Activated T-cell treated with anti-CD3 and anti-CD28 coated beads for 24 hours (primary cell): ENCODE measurements around the gene MRPS18B.
A peak's percentile ranks its signal among the peaks of the same experiment; 100 is the strongest.
"Not testable (repeated sequence)": the region's sequence is repeated elsewhere in the genome, so short reads cannot be mapped to it uniquely, and the experiment has no call there.

Experiments used
- DNase-seq: peaks from one replicate; pipeline ENCODE4 v3.0.0-alpha.2; 2020; ENCODE audit warnings: low read depth

Gene MRPS18B

DNA sequence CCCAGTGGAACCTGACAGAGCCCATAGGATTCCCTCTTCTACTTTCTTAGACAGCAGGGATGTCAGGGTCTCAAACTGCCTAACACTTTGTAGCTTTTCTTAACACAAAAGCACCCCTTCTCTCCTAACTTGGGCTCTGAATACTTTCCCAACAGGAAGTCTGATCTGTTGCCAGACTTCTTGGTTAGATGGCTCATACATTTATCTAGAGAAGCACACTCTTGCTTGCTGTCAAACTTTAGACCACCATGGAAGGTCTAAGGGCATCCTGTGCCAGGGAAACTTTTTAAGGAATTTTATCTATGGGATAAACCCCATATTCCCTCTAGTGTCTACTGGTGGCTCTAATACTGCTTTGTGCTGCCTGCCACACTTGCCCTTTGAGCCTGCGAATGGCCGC lies 26.0 kb downstream of the MRPS18B start:
- no peak for DNase-seq

DNA sequence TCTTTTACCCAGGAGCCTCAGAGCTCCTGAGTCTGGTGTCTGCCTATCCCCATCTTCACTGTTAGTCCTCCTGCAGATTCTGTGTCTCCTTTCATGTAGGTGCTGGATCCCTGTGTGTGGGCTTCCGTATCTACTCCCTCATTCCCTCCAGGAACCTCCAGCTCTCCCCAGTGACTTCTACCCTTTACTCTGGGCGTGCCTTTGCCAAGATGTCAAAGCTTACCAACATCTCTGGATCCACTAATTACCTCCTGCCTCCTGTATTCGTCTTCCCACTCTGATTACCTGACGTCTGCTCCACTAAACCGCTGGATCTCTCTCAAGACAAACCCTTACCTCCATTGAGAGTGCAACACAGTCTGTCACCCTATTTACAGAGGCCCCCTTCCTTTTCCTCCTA lies 27.1 kb downstream of the MRPS18B start:
- no peak for DNase-seq

DNA sequence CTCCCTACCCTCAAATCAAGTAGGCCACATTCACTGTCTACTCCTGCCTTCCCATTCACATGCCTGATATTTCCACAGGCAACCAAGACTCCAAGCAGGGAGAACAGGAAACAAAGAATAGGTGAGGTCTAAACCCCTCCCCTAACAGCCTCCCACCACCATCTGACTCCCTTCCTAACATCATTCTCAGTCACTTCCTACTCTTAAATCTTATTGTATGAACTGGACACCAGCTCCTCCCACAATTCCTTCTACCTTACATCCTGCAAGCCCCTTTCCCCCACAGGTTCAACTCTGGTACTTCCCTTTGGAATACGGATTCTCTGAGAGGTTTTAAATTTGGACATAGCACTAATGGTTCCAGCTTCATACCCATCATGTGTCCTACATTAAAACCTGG lies 28.3 kb downstream of the MRPS18B start:
- DNase-seq = no peak

DNA sequence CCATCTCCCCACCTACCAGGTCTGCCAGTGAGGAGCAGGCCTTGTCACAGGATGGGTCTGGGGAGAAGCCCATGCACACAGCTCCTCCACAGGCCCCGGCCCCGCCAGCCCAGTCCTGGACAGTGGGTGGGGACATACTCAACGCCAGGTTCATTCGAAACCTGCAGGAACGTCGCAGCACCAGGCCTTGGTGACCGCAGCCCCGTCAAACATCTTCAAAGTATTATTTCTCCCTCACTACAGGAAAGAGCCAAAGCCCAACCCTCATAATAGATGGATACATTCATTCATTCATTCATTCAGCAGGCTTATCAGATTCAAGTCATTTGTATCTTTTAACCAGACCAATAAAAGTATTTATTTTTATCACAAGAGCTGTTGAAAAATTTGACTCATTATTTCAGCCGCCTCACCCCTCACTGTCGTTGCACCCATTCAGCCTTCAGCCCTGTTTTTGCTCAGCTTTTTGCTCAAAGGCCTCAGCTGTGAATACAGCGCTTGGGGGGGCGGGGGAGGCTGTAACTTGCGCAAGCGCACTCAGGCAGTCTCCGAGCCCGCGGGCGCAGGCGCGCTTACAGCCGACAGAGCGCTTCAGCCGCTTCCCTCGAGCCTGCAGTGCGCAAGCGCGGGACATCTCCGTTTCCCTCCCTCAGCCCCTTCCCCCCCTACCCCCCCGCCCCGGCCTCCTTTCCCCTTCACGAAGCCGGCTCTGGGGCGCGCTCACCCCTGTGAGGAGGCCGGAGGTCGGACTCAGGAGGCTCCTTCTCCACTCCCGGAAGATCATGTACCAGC lies 29.0 kb downstream of the MRPS18B start, which contains the start of gene C6orf136:
C6orf136 (plus strand) TSS at position 684 of the 792 bp plus-strand sequence; CDS start at position 783, 99 bp downstream.
- peak; percentile 86 for DNase-seq

DNA sequence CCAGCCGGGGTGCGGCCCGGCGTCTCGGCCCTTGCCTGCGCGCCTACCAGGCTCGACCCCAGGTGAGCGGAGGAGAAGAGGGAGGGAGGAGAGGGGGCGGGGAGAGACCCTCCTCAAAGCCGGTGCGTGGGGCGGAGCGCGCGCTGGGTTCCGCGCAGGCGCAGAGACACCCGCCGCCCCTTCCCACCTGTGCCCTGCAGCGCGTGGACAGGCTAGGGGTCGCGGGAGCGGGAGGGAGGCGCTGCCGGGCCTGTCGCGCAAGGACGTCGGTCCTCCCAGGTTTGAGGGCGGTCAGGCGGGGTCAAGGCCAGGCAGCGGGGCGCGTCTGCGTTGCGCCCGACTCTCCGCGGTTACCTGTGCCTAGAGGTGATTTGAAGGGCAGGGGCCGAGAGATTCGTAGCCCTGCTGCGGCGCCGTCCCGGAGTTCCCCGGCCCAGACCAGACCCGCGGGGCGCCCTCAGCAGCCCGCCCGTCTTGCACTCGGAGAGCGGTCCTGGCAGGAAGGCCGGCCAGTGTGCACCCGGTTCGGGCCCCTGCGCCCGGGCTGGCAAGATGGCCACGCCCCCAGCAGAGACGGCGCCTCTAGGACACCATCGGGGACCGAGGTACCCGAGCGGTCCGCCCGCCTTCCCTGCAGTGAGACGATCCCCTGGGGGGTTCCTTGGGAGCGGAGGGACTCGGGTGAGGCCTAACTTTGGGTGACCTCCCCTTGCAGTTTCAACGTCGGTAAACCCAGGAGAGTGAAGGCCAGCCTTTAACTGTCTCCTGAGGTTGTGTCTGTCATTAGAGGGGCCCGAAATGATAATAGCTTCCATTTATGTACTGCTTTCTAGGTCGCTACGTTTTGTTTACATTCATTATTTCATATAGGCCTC lies 29.8 kb downstream of the MRPS18B start:
- DNase-seq = peak; percentile 75

DNA sequence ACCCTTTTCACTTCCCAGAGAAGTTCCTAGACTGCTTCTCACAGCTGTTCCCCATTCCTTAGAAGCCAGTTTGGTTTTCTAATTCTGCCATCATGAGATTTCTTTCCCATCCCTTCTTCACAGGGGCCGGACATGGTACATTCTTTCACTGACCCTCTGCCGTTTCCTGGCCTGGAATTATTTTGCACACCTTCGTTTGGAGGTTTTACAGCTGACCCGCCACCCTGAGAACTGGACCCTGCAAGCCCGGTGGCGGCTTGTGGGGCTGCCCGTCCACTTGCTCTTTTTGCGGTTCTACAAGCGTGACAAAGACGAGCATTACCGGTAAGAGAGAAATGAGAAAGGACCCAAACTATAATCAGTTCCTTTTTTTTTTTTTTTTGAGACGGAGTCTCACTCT lies 33.5 kb downstream of the MRPS18B start:
- DNase-seq = no peak

DNA sequence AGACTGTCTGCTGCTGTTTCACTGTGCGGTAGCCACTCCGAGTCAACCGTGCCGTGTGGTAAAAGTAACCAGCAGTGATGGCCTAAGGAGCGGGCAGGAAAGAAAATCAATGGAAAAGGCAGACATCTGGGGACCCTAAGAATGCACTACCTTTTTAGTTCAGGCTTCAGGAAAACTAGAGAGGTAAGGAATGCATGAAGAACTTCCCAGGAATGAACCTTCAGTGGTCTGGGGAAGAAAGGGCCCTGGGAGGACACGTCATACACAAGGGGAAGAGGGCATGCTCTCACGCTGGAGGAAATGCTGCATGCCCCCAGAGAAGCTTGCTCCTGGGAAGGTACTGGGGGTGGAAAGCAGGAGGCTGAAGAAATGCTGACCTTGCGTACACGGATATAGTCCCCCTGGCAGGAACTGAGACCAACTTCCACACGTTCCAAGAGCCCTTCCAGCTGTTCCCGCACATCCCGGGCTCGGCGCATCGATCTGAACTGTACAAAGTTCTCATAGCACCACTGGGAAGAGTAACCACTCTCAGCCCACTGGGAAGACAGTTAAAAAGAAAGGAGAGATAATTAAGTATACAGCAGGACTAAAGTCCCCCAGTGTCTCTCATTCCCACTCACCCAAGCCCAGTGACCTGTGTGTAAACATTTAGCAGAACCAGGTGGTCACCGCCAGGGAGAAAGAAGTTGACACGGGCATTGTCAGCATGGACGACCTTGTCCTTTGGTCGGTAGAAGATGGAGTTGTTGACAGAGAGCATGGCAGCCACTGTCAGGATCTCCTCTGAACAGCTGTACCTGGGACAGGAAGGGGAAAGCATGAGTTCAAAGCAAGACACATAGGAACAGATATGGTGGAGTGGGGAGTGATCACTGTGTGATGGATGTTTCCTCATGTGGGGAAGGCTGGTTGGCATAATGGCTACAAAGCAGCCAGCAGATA lies 37.4 kb downstream of the MRPS18B start:
- DNase-seq = no peak

DNA sequence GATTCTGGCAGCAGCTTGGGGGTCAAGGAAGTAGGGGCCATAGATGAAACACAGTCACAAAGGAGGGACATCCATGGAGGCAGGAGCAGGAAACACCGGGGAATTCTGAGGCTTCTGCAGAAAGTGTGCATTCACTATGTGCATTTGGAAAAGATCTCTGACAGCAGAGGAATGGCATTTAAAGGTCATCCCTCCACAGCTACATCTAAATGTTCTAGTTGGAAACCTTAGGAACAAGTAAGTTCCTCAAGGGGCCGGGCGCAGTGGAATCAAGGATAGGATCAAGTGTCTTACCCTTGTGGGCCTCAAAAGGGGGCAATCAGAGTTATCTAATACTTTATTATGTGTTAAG lies 38.1 kb downstream of the MRPS18B start:
- no peak for DNase-seq

DNA sequence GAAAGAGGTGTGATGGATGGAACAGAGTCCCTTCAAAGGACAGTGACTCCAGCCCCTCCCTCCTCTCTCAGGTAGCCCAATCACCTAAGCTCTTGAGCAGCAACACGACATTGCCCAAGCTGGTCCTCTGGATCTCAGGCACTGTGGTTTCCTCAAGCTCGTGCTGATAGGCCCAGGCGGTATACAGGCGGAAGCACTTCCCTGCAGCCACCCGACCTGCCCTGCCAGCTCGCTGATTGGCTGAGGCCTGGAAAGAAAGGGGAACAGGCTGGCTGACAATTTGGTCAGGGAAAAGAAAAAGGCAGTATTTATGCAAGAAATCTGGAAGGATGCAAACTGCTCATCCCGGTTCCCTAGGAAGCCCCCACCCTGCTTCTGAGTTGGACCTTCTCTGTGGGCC lies 38.9 kb downstream of the MRPS18B start:
- no peak for DNase-seq

DNA sequence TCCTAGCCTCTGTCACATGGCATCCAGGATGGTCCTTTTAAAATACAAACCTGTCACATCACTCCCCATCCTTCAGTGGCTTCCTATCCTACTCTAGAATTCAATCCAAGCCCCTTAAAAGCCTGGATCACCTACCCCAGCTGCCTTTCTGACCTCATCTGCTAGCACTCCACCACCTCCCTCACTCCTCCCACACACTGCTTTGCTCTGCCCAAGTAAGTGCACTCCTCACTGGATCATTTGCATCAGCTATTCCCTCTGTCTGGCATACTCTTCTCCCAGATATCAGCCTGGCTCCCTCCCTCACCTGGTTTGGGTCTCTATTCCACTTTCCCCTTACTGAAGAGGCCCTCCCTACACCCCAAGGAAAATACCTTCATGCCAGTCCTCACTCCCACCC lies 39.8 kb downstream of the MRPS18B start:
- no peak for DNase-seq

DNA sequence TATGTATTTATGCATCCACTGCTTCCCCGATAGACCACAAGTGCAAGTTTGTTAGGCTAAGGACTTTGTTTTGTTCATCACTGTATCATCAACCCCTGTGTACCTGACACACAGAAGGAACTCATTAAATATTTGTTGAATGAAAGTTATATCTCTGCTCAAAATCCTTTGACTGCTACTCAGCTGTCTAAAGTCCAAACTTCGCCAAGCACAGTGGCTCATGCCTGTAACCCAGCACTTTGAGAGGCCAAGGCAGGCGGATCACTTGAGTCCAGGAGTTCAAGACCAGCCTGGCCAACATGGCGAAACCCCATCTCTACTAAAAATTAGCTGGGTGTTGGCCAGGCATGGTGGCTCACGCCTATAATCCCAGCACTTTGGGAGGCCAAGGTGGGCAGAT lies 40.3 kb downstream of the MRPS18B start:
- DNase-seq = not testable (repeated sequence)

DNA sequence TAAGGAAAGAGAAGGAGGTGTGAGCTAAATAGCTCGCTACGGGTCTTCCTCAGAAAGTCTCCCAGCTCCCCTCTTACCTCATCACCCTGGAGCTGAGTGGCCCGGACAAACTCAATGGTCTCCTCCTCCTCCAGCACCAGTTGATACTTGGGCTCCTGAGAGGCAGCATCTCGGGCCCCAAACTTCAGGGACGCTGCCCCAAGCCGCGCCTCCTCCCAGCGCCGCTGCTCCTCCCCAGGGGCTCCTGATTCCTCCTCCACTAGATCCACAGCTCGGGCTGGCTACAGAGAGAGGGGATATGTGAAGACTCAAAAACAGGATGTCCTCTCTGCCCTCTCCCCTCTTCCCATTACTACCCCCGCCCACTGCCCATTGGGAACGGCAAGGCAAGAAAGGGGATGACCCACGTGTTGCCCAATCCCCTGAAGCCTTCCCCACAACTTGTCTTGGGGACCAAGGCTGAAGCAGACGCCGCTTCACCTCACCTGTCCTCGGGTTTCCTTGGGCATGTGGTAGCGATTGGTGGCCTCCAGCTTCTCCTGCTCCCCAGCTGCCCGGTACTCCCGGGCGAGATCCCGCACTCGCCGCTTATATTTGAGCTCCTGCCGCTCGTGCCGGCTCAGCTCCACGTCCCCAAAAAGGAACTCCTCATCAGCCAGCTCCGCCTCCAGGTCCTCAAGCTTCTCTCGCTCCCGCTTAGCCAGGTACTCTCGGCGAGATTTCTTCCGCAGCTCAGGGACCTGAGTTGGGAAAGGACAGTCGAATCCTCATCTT lies 47.5 kb downstream of the MRPS18B start:
- DNase-seq = no peak

DNA sequence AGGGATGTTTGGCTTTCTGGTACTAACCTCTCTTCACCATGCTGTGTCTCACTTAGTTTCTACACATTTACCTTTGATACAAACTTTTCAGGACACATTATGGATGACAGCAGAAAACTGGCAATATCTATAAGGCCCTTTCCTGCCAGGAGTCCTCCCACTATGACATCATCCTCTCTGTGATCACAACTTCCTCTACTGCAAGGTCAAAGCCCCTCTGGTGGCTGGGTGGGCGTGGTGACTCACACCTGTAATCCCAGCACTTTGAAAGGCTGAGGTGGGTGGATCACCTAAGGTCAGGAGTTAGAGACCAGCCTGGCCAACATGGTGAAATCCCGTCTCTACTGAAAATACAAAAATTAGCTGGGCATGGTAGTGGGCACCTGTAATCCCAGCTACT lies 48.7 kb downstream of the MRPS18B start:
- not testable (repeated sequence) for DNase-seq

DNA sequence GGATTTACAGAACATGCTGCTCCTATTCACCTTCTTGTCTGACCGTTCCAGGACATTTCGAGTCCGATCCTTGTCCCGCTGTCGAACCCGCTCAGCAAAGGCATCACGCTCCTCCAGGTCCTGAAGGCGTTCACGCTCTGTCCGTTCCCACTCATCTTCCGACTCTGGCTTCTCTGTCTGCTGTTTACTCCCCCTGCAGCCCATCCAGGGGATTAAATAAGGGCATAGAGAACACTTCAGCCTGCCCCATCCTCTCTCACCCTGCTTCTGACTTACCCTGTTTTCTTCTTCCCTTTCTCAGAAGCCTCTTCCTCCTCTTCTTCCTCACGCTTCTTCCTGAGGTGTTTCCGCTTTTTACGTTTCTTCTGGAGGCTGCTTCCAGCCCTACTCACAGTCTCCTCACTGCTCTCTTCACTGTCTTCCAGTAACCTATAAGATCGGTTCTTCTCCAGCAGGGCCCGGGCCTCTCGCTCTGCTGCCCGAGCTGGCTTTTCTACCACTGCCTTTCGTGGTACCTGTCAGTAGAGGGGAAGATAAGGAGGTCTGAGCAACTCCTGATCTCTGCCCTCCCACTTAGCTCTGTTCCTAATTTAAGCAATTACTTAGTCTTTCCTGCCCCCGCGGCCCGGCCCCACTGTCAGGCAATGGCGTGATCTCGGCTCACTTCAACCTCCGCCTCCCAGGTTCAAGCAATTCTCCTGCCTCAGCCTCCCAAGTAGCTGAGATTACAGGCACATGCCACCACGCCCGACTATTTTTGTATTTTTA lies 53.3 kb downstream of the MRPS18B start:
- no peak for DNase-seq

DNA sequence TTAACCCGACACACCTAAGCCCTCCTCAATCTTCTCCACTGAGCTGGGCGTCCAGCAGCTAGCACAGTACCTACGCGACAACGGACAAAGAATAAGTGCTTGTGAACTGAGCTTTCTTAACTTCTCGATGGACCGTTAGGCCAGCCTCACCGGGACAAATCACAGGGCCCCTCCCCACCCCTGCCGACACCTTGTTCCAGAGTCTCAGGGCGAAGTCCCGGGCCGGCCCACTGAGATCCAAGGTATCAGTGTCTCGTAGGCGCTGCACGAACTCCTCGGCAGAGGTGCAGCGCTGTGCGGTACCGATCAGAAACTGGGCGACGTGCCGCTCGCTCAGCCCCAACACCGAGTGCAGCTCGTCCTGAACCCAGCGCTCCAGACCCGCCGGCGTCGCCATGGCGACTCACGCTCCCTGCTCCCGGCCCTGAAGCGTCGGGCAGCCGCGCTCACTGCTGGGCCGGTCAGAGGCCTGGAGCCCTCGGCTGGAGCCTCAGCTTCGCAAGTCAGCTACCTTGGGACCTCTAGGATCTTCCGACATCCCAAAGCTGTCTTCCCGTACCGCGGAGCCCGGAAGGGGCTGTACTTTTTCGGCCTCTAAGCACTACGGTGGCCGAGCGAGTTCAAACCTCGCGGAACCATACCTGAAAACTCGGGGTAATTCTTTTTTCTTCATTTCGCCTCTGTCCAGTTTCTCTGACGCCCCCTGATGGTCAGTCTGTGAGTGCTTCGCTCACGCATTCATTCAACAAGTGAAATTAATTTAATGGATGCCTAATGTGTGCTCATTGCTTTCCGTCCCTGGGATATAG lies 55.0 kb downstream of the MRPS18B start, which contains the start of gene DHX16:
DHX16 (minus strand) TSS at position 562 of the 809 bp plus-strand sequence; CDS start at position 397, 165 bp downstream.
- peak; percentile 88 for DNase-seq
